ENCODE data around the gene RFX1.

DNA sequence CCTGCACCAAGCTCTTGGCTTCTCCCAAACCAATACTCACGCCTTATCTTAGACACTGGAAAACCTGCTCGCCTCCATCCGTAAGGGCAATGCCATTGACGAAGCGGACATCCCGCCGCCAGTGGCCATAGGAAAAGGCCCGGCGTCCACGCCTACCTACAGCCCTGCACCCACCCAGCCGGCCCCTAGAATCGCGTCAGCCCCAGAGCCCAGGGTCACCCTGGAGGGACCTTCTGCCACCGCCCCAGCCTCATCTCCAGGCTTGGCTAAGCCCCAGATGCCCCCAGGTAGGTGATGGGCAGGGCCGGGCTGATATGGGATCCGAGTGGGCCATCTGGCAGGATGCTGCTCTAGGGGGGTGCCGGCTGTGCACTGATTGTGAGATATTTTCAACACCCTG, 92.8 kb downstream of the RFX1 start:
- no peak for TF ChIP-seq CTCF (IDR thresholded peaks at IDR 0.05)
- TF ChIP-seq GABPB1 (CRISPR knock-in tag; IDR thresholded peaks at IDR 0.05), result no peak
